HUES48 (cell line): Measurements from ENCODE around the gene PPP1R12C.
"Not testable (repeated sequence)": the region's sequence is repeated elsewhere in the genome, so short reads cannot be mapped to it uniquely, and the experiment has no call there.

ENCODE experiments used
- H3K27ac ChIP-seq: one replicate; pipeline ENCODE4 v1.7.0; 2013; ENCODE audit warnings: low read depth, low read length, inconsistent platforms
- H3K27me3 ChIP-seq: 2 replicates; pipeline ENCODE4 v1.6.1; 2013; ENCODE audit warnings: mild to moderate bottlenecking, low read length; ENCODE audit not compliant: control insufficient read depth, insufficient read depth
- H3K36me3 ChIP-seq: 2 replicates; pipeline ENCODE4 v1.6.1; 2013; ENCODE audit warnings: low read length; ENCODE audit not compliant: control insufficient read depth, insufficient read depth
- H3K4me1 ChIP-seq: 2 replicates; pipeline ENCODE4 v1.6.1; 2013; ENCODE audit warnings: mild to moderate bottlenecking, low read length; ENCODE audit not compliant: control insufficient read depth, insufficient read depth
- H3K4me3 ChIP-seq: 2 replicates; pipeline ENCODE4 v1.5.1; 2013; ENCODE audit warnings: mild to moderate bottlenecking, low read depth, low read length
- H3K9ac ChIP-seq: 2 replicates; pipeline ENCODE4 v1.6.1; 2013; ENCODE audit warnings: mild to moderate bottlenecking, low read depth, low read length, moderate library complexity
- H3K9me3 ChIP-seq: 2 replicates; pipeline ENCODE4 v1.6.1; 2013; ENCODE audit warnings: low read length; ENCODE audit not compliant: control insufficient read depth, insufficient read depth

PPP1R12C gene

GRCh38 chr19:55156202-55157063 is 39.0 kb upstream of the PPP1R12C start:
- Histone ChIP-seq H3K9ac (no peak overlapping the region), H3K4me3 (peak overlapping the region; percentile 72)

GRCh38 chr19:55155784-55156183 is 38.3 kb upstream of the PPP1R12C start:
- peak overlapping the region; percentile 72 for H3K4me3 ChIP-seq
- not testable (repeated sequence) for H3K36me3 ChIP-seq, H3K27me3 ChIP-seq, H3K4me1 ChIP-seq, H3K9me3 ChIP-seq, H3K9ac ChIP-seq, H3K27ac ChIP-seq

More at GRCh38 chr19:55156202-55157063, 39.0 kb upstream of the PPP1R12C start:
- Histone ChIP-seq H3K9me3 (0 out of 2 replicates have a peak, but pooled peaks cover 6% of the 10 kb centered on the region), H3K27me3 (peaks cover 6% of the 10 kb centered on the region), H3K27ac (no peak overlapping the region), H3K4me1 (peaks cover 9% of the 10 kb centered on the region), H3K36me3 (0 out of 2 replicates have a peak, but pooled peaks cover 4% of the 10 kb centered on the region)

DNA sequence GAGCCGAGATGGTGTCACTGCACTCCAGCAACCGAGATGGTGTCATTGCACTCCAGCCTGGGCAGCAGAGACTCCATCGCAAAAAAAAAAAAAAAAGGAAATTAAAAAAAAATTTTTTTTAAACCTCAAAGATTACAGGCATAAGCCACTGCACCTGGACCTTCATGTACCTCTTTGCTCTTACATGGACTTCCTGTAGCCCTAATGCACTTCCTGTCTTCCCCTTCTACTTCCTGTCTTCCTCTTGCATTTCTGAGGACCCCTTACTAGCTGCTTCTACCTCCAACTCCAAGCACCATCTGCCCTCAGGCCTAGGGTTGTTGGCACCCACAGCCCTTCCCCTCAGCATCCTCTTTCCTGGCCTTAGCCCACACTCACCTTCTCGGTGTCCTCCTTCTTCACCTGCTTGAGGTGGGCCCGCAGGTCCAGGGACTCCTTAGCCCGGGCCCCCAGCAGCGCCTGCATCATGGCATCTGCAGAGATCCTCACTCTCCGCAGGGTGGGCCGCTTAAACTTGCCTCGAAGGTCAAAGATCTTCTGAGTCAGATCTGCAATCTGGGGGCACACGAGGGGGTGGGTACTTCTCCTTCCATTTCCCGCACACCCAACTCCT is 36.3 kb upstream of the PPP1R12C start:
- Histone ChIP-seq H3K4me3 (no peak overlapping the region), H3K36me3 (peaks cover 7% of the 10 kb centered on the region; the same call in 1 of the 2 replicates), H3K9ac (no peak overlapping the region), H3K4me1 (peaks cover 7% of the 10 kb centered on the region), H3K27me3 (no peaks in the 10 kb centered on the region), H3K27ac (no peak overlapping the region), H3K9me3 (0 out of 2 replicates have a peak, but pooled peaks cover 6% of the 10 kb centered on the region)

DNA sequence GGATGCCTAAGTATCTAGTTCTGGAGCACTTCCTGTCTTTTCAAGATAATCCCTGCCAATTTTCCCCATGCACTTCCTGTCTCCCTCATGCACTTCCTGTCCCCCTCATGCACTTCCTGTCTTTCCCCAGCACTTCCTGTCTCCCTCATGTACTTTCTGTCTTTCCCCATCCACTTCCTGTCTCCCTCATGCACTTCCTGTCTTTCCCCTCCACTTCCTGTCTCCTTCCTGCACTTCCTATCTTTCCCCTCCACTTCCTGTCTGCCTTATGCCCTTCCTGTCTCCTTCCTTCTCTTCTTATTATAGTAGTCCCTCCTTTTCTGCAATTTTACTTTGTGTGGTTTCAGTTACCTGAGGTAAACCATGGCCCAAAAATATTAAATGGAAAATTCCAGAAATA is 34.6 kb upstream of the PPP1R12C start:
- Histone ChIP-seq H3K27me3 (no peaks in the 10 kb centered on the region), H3K4me3 (no peak overlapping the region), H3K36me3 (peaks cover 7% of the 10 kb centered on the region; the same call in 1 of the 2 replicates), H3K9me3 (0 out of 2 replicates have a peak, but pooled peaks cover 6% of the 10 kb centered on the region), H3K27ac (no peak overlapping the region), H3K9ac (no peak overlapping the region), H3K4me1 (peaks cover 16% of the 10 kb centered on the region)

- Histone ChIP-seq H3K9me3 (0 out of 2 replicates have a peak, but pooled peaks cover 6% of the 10 kb centered on the region), H3K36me3 (peaks cover 7% of the 10 kb centered on the region; the same call in 1 of the 2 replicates), H3K4me1 (peaks cover 16% of the 10 kb centered on the region), H3K4me3 (peak within 1 kb of the TSS; percentile 47), H3K27ac (peak within 1 kb of the TSS; percentile 55), H3K9ac (no peak within 1 kb of the TSS), H3K27me3 (no peaks in the 10 kb centered on the region)
These were observed 31.9 kb upstream of the PPP1R12C start, which contains the start of gene TNNT1 for GRCh38 chr19:55149078-55150003. TSS of gene TNNT1 (minus strand) at chr19:55149206. CDS start at chr19:55147157, 2,049 bp downstream.

DNA sequence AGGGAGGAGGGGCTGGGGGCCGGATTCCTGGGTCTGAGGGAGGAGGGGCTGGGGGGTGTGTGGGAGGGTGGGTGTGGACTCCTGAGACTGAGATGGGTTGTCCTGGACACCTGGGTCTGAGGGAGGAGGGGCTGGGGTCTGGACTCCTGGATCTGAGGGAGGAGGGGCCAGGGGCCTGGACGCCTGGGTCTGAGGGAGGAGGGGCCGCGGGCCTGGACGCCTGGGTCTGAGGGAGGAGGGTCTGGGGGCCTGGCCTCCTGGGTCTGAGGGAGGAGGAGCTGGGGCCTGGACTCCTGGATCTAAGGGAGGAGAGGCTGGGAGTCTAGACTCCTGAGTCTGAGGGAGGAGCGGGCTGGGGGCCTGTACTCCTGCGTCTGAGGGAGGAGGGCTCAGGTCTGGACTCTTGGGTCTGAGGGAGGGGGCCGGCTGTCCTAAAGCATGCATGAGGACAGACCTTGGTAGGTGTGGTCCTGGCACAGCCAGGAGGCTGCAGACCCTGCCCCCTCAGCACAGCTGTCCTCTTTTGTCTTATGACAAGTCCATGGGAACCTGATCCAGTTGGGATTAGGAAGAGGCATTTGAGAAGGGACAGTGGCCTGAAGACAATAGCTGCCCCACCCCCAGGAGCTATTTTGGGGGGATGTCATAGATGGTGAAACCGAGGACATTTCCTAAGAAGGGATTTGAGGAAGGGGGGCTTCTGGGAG is 30.3 kb upstream of the PPP1R12C start:
- Histone ChIP-seq H3K9ac (no peak overlapping the region), H3K27ac (peak overlapping the region; percentile 8), H3K27me3 (no peaks in the 10 kb centered on the region), H3K4me3 (no peak overlapping the region), H3K4me1 (peaks cover 16% of the 10 kb centered on the region), H3K36me3 (peaks cover 3% of the 10 kb centered on the region; the same call in 1 of the 2 replicates), H3K9me3 (0 out of 2 replicates have a peak, but pooled peaks cover 6% of the 10 kb centered on the region)

DNA sequence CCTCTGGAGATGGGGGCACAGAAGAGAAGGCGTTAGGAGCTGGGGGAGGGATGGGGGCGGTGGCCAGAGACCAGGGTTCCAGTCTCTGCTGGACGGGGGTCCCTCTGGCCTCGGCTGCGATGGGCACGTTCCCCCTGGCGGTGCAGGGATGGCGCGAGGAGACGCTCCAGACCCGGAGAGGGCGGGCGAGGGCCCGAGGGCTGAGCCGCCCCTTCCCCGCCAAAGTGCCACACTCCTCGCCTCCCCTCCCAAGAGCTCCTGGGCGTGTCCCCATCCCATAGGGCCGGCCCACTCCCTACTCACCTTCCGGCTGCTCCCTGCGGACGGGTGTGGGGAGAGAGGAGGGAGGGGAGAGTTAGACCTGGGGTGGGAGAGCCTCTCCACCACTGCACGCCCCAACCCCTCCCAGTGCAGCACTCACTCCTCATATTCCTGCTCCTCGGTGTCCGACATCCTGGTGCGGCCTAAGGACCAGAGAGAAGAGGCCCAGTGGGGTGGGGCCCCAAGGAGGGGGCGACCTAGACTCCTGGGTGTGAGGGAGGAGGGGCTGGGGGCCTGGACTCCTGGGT is 29.4 kb upstream of the PPP1R12C start:
- Histone ChIP-seq H3K4me3 (peak overlapping the region; percentile 75), H3K4me1 (peaks cover 16% of the 10 kb centered on the region), H3K27ac (peak overlapping the region; percentile 81), H3K27me3 (no peaks in the 10 kb centered on the region), H3K36me3 (peaks cover 3% of the 10 kb centered on the region; the same call in 1 of the 2 replicates), H3K9me3 (no peaks in the 10 kb centered on the region), H3K9ac (no peak overlapping the region)

GRCh38 chr19:55146078-55146704 is 28.8 kb upstream of the PPP1R12C start:
- no peaks in the 10 kb centered on the region for H3K9me3 ChIP-seq
- H3K4me1 ChIP-seq: peaks cover 16% of the 10 kb centered on the region
- no peak overlapping the region for H3K9ac ChIP-seq
- peak overlapping the region; percentile 75 for H3K4me3 ChIP-seq
- 0 out of 2 replicates have a peak, but pooled peaks cover under 1% of the 10 kb centered on the region for H3K36me3 ChIP-seq
- no peaks in the 10 kb centered on the region for H3K27me3 ChIP-seq
- peak overlapping the region; percentile 81 for H3K27ac ChIP-seq

GRCh38 chr19:55145232-55145631 is 27.8 kb upstream of the PPP1R12C start:
- Histone ChIP-seq H3K4me3 (no peak overlapping the region; the same call in 1 of the 2 replicates), H3K36me3 (no peaks in the 10 kb centered on the region), H3K4me1 (peaks cover 20% of the 10 kb centered on the region), H3K27me3 (no peaks in the 10 kb centered on the region), H3K27ac (no peak overlapping the region), H3K9me3 (no peaks in the 10 kb centered on the region), H3K9ac (no peak overlapping the region)
